Endothelial cell (in vitro differentiated cells): ENCODE measurements around the gene SPATA31E1. TPM values are rescaled to one million over a fixed set of nuclear protein-coding genes. Genes with fewer than 3 reads are reported as not detected.
"Not testable (repeated sequence)": the region's sequence is repeated elsewhere in the genome, so short reads cannot be mapped to it uniquely, and the experiment has no call there.

Experiments used
- DNase-seq: peaks from one replicate; pipeline ENCODE4 v3.0.0; 2021; ENCODE audit warnings: low spot score
- H3K27ac Mint-ChIP-seq: one replicate; pipeline ENCODE4 v1.8.0; 2021; ENCODE audit warnings: mixed read lengths, inconsistent platforms; ENCODE audit not compliant: unreplicated experiment
- H3K27me3 Mint-ChIP-seq: one replicate; pipeline ENCODE4 v1.8.0; 2021; ENCODE audit warnings: mild to moderate bottlenecking, moderate library complexity, mixed read lengths, inconsistent platforms; ENCODE audit not compliant: unreplicated experiment
- H3K36me3 Mint-ChIP-seq: one replicate; pipeline ENCODE4 v1.8.0; 2021; ENCODE audit warnings: mild to moderate bottlenecking, low read depth, mixed read lengths, inconsistent platforms; ENCODE audit not compliant: unreplicated experiment
- H3K4me1 Mint-ChIP-seq: one replicate; pipeline ENCODE4 v1.8.0; 2021; ENCODE audit warnings: mild to moderate bottlenecking, mixed read lengths, inconsistent platforms; ENCODE audit not compliant: unreplicated experiment
- H3K4me3 Mint-ChIP-seq: one replicate; pipeline ENCODE4 v1.8.0; 2021; ENCODE audit warnings: mild to moderate bottlenecking, mixed read lengths, inconsistent platforms; ENCODE audit not compliant: unreplicated experiment
- H3K9me3 Mint-ChIP-seq: one replicate; pipeline ENCODE4 v1.8.0; 2021; ENCODE audit warnings: mixed read lengths, inconsistent platforms; ENCODE audit not compliant: unreplicated experiment
- total RNA-seq: library from RNA; stranded (reverse); fragmentation: NEBNext Ultra II Directional; extraction: Animal tissue kit (Norgen Biotek cat#: 25700); gene quantifications from one replicate; pipeline ENCODE4 v1.2.1, GENCODE V29; 2021; ENCODE audit not compliant: unreplicated experiment

SPATA31E1 gene
- total RNA-seq, 1 donor from 2014 or later, result 0.05 TPM

DNA sequence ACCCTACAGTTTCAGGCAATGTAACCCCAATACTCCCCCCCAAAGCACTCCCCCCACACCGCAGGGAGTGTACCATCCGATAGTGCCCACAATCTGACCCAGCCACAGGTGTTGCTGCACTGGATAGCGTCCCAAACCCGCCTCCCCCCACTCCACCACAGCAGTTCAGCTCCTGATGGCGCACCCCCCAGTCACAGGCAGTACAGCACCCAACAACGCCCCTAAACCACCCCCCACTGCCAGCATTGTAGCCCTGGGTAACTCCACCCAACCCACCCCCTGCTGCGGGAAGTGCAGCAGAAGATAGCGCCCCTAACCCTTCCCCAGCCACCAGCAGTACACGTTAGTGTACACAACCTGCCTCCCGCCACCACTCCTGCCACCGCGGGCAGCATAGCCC lies 55.7 kb downstream of the SPATA31E1 start:
- H3K9me3 Mint-ChIP-seq, H3K4me1 Mint-ChIP-seq, DNase-seq, H3K27me3 Mint-ChIP-seq, H3K27ac Mint-ChIP-seq, H3K36me3 Mint-ChIP-seq, H3K4me3 Mint-ChIP-seq: not testable (repeated sequence)

Other genes starting within 250 kb of the SPATA31E1 start
- 90.6 TPM for gene CTSL, start 156.8 kb upstream of the SPATA31E1 start, total RNA-seq
- gene SPATA31C1, start 35.1 kb downstream of the SPATA31E1 start, total RNA-seq, result not detected
- gene CDK20, start 91.7 kb downstream of the SPATA31E1 start, total RNA-seq, result 1.4 TPM